GM12872 (cell line): ENCODE data around the gene RPUSD1.

Source experiments
- CTCF ChIP-seq: IDR thresholded peaks from 3 replicates; pipeline ENCODE4 v1.5.1; 2011; ENCODE audit warnings: low read depth, mild to moderate bottlenecking, low read length, moderate library complexity; ENCODE audit not compliant: insufficient read depth

Gene RPUSD1

GRCh38 chr16:804193-805048 is 16.2 kb upstream of the RPUSD1 start:
- TF ChIP-seq CTCF = no peak

DNA sequence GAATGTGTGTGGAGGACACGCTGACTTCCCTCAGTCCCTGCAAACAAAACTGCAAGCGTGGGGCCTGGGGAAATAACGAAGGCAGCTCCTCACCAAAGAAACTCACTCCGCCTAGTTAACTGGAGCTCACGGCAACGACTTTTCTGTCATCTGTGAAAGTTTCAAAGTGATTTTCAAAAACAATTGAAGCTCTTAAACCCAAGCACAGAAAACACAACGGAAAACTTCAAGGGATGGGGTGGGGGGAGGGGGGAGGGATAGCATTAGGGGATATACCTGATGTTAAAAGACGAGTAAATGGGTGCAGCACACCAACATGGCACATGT is 15.5 kb upstream of the RPUSD1 start:
- no peak for TF ChIP-seq CTCF

- no peak for TF ChIP-seq CTCF
These were observed 15.0 kb upstream of the RPUSD1 start for GRCh38 chr16:802914-803753.

DNA sequence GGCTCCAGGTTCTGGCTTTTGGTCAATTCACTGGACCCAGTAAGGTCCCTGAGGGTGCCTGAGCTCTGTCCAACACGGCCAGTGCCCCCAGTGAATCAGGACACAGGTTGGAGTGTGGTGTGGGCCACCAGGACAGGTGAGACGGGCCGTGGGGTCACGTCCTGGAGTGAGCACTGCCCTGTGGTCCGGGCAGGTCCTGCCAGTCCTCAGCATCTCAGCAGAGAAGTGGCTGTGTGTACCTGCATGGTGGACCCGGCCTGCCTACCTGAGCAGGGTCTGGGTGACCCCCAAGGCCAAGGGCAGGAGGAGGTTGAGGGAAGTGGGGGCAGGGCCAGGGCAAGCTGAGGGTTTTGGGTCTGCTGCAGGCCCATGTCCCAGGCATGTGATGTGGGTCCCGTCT is 14.3 kb upstream of the RPUSD1 start:
- no peak for TF ChIP-seq CTCF

GRCh38 chr16:801584-802363 is 13.6 kb upstream of the RPUSD1 start:
- no peak for TF ChIP-seq CTCF

DNA sequence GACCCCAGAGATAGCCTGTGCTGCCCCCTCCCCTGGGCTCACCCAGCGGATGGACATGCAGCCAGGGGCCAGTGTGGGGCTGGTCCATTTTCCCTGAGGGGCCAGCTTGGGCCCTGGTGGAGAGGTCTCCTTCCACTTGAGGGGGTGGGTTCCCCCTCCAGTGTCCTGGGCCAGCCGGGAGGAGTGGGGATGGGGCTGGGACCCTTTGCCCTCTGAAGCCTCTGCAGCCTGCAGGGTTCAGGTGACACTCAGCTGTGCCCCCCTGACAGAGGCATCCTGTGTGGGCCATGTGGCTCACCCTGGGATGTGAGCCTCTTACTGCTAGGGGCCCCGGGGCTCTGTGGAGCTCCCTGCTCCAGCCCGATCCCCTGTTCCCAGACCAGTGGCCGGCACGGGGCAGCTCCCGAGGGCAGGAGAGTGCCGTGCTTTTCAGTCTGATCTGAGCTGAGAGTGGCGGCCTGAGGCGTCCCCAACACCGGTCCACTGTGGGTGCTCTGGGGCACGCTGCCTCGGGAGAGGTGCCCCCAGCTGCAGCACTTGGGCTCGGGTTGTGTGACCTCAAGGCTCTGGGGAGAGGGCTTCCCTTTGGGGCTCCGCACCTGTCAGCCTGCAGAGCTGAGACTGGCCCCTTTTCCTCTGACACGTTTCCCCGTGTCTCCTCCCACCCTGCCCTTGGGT is 12.8 kb upstream of the RPUSD1 start:
- TF ChIP-seq CTCF = no peak
